ENCODE data around the gene STAG3. TPM values are rescaled to one million over a fixed set of nuclear protein-coding genes. Genes with fewer than 3 reads are reported as not detected.
"Not testable (repeated sequence)": the region's sequence is repeated elsewhere in the genome, so short reads cannot be mapped to it uniquely, and the experiment has no call there.

The STAG3 gene
- total RNA-seq, 1 donor from 2014 or later, result not detected

GRCh38 chr7:100243385-100243784 lies 65.7 kb downstream of the STAG3 start:
- H3K9me3 ChIP-seq; intact Hi-C loops (cut with DNase I); H3K4me3 ChIP-seq; H3K36me3 ChIP-seq; H3K27me3 ChIP-seq; H3K27ac ChIP-seq; DNase-seq (ENCODE audit: extremely low spot score in 2 of 2): not testable (repeated sequence)
- H3K4me1 ChIP-seq, result peaks cover 18% of the 10 kb centered on the region

DNA sequence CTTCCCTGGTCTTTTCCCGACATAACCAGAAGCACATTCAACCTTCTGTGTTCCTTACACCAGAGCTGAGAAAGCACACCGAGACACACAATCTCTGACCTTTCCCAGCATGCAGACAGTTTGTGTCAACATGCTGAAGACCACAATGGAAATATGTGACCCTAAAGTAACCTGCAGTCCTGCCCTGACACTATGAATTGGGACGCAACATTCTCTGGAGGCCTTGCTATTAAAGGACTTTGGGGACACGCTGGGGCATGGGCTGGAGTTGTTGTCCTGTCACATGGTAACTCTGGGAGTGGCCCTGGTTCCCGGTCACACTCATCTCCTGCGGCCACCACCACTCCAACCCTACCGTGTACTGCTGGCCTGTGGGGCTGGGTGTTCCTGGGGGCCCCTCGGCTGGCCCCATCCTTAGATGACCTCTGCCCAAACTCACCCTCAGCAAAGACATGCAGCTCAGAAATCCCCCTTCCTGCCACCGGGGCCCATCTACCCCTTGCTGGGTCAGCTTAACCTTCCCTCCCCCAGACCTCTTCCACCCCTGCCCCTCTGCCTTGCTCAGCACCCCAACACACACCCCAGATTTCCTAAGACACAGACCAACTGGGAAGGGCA lies 67.4 kb downstream of the STAG3 start:
- H3K27me3 ChIP-seq; intact Hi-C loops (cut with DNase I); H3K36me3 ChIP-seq; H3K27ac ChIP-seq; H3K4me3 ChIP-seq; H3K9me3 ChIP-seq; DNase-seq (ENCODE audit: extremely low spot score in 2 of 2): not testable (repeated sequence)
- H3K4me1 ChIP-seq, result peaks cover 18% of the 10 kb centered on the region

DNA sequence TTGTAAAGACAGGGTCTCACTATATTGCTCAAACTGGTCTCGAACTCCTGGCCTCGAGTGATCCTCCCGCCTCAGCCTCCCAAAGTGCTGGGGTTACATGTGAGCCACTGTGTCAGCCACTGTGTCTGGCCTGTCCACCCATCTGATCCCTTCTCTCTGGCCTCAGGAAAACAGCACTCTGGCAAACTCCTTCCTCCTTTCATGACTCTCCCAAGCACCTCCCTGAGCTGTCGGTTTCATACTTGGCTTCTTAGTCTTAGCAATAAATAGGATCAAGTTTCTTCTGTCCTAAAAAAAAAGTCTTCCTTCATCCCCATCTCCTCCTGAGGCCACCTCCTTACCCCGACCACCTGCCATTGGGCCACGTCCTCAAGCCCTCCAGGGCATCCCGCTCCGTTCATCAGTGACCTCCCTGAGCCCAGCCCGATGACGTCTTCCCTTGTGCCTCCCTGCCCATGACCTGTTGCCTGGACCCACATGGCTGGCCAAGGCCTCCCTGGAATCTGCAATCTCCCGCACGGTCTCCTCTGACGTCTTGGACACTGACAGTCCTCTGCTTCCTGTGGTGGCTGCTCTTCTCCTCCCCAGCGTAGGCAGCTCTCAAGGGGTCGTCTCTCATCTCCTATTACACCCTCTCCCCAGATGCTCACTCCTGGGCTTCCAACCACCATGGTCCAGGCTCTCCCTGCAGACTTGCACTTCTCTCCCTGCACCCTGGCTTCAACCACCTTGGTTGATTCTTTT lies 68.6 kb downstream of the STAG3 start:
- intact Hi-C loops (cut with DNase I); H3K27ac ChIP-seq; H3K4me3 ChIP-seq; H3K9me3 ChIP-seq; DNase-seq (ENCODE audit: extremely low spot score in 2 of 2); H3K36me3 ChIP-seq; H3K27me3 ChIP-seq: not testable (repeated sequence)
- peaks cover 18% of the 10 kb centered on the region for H3K4me1 ChIP-seq

GRCh38 chr7:100246865-100247137 lies 69.1 kb downstream of the STAG3 start:
- H3K4me1 ChIP-seq, result peaks cover 18% of the 10 kb centered on the region
- H3K36me3 ChIP-seq; DNase-seq (ENCODE audit: extremely low spot score in 2 of 2); intact Hi-C loops (cut with DNase I); H3K27ac ChIP-seq; H3K9me3 ChIP-seq; H3K27me3 ChIP-seq; H3K4me3 ChIP-seq: not testable (repeated sequence)

DNA sequence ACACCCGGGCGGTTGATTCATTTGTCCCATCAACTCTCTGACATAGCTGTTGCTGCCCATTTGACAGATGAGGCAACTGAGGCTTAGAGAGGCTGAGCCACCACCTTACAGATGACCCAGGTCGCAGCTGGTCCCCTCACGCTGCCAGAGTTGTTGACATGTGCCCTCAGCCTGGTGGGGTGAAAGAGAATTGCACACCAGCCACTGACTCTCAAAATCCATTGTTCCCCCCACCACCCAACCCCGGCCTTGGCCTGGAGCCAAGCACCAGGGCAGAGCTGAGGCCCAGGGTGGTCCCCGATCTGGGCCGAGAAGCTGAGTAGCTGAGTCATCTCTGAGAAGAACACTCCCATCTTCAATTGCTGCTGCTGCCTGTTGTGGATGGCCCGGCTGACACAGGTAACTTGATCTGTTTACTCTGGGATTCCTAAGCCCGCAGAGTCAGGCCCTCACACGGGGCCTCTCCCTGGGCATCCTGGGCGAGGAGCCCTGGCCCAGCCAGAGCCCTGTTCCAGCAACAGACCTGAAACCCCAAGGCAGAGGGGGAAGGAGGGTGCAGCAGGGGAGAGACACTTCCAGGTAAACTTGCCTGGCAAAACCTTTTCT lies 69.5 kb downstream of the STAG3 start:
- H3K27me3 ChIP-seq, result no peaks in the 10 kb centered on the region
- H3K9me3 ChIP-seq, result no peaks in the 10 kb centered on the region
- no peak for DNase-seq (ENCODE audit: extremely low spot score in 2 of 2)
- peaks cover 18% of the 10 kb centered on the region for H3K4me1 ChIP-seq
- TF ChIP-seq POLR2AphosphoS5 (IDR thresholded peaks at IDR 0.05; ENCODE audit: insufficient read depth in 1 of 2, low read depth in 1 of 2) (no peak), CTCF (IDR thresholded peaks at IDR 0.05) (no peak), POLR2A (IDR thresholded peaks at IDR 0.05) (no peak)
- H3K27ac ChIP-seq, result no peak overlapping the region
- intact Hi-C loops (cut with DNase I), result no loop called here
- no peak overlapping the region for H3K4me3 ChIP-seq
- H3K36me3 ChIP-seq, result no peaks in the 10 kb centered on the region

- no peak for DNase-seq (ENCODE audit: extremely low spot score in 2 of 2)
- H3K9me3 ChIP-seq, result no peaks in the 10 kb centered on the region
- H3K27ac ChIP-seq, result no peak overlapping the region
- intact Hi-C loops (cut with DNase I), result no loop called here
- TF ChIP-seq CTCF (IDR thresholded peaks at IDR 0.05) (no peak), POLR2A (IDR thresholded peaks at IDR 0.05) (no peak), POLR2AphosphoS5 (IDR thresholded peaks at IDR 0.05; ENCODE audit: insufficient read depth in 1 of 2, low read depth in 1 of 2) (no peak)
- H3K4me1 ChIP-seq, result peaks cover 18% of the 10 kb centered on the region
- H3K27me3 ChIP-seq, result no peaks in the 10 kb centered on the region
- no peak overlapping the region for H3K4me3 ChIP-seq
- H3K36me3 ChIP-seq, result no peaks in the 10 kb centered on the region
Observed at GRCh38 chr7:100248483-100248882, 70.8 kb downstream of the STAG3 start.

DNA sequence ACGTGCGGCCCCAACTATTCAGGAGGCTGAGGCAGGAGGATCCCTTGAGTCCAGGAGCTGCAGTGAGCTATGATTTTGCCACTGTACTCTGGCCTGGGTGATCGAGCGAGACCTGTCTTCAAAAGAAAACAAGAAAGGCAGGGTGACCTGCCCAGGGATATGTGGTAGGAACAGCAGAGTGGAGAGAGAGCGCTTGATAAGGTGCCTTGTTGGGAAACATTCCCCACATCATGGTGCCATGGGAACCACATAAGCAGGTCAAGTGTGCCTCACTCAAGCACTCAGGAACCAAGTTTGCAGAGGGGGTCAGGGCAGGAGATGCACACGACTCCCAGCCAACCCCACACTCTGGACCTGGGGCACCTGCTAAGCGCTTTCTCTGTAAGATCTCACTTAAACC lies 79.3 kb downstream of the STAG3 start:
- H3K27ac ChIP-seq, result no peak overlapping the region
- H3K4me1 ChIP-seq, result no peaks in the 10 kb centered on the region
- H3K27me3 ChIP-seq, result no peaks in the 10 kb centered on the region
- no peak overlapping the region for H3K4me3 ChIP-seq
- no peak for TF ChIP-seq CTCF (IDR thresholded peaks at IDR 0.05)
- TF ChIP-seq POLR2A (IDR thresholded peaks at IDR 0.05), result no peak
- no peak for TF ChIP-seq POLR2AphosphoS5 (IDR thresholded peaks at IDR 0.05; ENCODE audit: insufficient read depth in 1 of 2, low read depth in 1 of 2)
- intact Hi-C loops (cut with DNase I), result no loop called here
- H3K9me3 ChIP-seq, result no peaks in the 10 kb centered on the region
- H3K36me3 ChIP-seq, result no peaks in the 10 kb centered on the region
- DNase-seq (ENCODE audit: extremely low spot score in 2 of 2), result no peak

GRCh38 chr7:100259984-100260383 lies 82.3 kb downstream of the STAG3 start:
- H3K9me3 ChIP-seq; H3K36me3 ChIP-seq; intact Hi-C loops (cut with DNase I); DNase-seq (ENCODE audit: extremely low spot score in 2 of 2); H3K4me3 ChIP-seq; H3K27me3 ChIP-seq; H3K27ac ChIP-seq; H3K4me1 ChIP-seq: not testable (repeated sequence)

GRCh38 chr7:100262896-100263295 lies 85.2 kb downstream of the STAG3 start:
- H3K27me3 ChIP-seq; intact Hi-C loops (cut with DNase I); H3K9me3 ChIP-seq; H3K4me1 ChIP-seq; H3K27ac ChIP-seq; H3K4me3 ChIP-seq; DNase-seq (ENCODE audit: extremely low spot score in 2 of 2); H3K36me3 ChIP-seq: not testable (repeated sequence)
